Limb (tissue), 2 donors: ENCODE results near the gene IFT27.

Source experiments
- DNase-seq, 2 donors: peaks; one replicate each; pipeline ENCODE4 v3.0.0-alpha.2; 2016; ENCODE audit errors: extremely low spot score in 2 of 2

The IFT27 gene, protein sequence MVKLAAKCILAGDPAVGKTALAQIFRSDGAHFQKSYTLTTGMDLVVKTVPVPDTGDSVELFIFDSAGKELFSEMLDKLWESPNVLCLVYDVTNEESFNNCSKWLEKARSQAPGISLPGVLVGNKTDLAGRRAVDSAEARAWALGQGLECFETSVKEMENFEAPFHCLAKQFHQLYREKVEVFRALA

DNA sequence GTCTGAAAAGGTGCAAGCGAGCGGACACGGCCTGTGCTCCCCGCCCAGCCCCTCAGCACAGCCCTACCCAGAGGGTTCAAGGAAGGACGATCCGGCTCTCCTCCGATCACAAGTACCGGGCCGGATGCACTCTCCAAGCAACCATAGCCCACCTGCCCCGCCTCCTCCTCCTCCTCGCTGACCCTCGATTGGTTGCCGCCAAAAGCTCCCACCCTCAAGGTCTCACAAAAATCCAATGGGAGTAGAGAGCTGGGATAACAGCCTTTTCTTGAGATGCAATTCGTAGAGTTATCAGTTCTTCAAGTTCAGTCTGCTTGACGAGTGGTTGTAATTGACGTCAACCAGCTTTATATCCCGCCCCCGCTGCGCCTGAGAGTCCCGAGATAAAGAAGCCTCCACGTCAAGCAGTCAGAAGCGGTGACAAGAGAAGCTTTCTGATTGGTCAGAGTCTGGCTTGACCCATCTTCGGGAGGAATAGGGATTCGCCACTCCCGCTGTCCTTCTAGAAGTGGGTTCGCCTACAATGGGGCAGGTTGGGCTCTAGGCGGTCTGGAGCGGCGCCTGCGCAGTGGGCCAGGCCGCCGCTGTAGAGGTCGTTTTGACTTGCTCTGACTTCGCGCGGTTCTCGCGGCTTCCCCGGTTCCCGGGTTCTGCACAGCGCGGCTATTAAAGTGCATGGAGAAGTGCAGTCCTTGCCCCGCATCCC lies at the start of gene IFT27:
Gene IFT27 (minus strand): TSS at position 156 of the 706 bp plus-strand sequence. CDS start 412 bp downstream, outside the sequence.
- DNase-seq, result peak; percentile 97 to 100

DNA sequence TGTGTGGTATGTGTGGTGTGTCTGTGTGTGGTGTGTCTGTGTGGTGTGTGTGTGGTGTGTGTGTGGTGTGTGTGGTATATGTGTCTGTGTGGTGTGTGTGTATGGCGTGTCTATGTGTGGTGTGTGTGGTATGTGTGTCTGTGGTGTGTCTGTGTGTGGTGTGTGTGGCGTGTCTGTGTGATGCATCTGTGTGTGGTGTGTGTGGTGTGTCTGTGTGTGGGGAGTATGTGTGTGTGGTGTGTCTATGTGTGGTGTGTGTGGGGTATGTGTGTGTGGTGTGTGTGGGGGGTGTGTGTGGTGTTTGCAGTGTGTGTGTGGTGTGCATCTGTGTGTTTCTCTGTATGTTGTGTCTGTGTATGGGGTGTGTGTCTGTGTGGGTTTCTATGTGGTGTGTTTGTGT lies 48.7 kb upstream of the IFT27 start:
- DNase-seq, result no peak

DNA sequence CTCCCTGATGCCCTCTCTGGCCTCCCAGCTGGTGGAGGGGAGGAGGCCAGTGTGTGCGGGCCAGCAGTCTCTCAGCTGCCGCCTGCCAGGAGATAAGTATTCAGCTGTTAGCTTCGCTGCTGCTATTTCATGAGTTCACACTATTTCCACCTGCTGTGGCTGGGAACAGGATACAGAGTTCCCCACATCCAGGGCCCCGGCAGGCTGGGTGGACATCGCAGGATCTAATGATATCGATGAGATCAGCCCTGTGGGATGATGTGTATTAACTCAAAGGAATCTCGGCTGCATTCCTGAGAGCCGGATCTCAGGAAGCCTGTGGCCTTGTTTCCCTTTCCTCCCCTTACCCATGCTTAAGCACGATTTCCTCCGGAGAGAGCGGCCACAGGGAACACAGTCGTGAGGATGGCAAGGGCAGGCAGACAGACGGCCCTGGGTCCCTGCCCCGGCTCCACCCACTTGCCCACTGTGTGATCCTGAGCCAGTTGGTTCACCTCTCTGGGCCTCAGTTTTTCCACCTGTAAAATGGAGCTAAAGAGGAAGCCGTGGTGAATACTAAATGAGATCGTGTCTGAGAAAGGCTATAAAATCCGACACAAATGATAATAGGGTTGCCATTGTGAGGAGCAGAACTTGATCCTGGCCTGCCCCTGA lies 47.4 kb upstream of the IFT27 start:
- DNase-seq, result peak; percentile 40 to 66

DNA sequence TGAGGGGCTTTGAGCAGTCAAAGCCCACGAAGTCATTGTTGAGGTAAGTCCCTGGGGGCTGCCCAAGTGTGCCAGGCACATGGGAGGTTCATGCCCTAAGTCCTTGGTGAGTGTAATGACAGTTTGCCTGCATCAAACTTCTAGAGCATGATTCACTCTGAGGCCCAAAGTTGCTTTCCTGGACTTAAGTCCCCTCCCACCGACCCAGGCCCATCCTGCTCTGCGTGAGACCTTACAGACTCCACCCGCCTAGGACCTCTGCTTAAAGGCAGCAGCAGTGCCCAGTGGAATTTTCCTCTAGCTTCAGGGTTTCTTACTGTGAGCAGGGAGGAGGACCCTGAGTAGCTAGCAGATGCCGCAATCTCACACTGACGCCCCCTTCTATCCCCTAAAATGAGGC lies 46.7 kb upstream of the IFT27 start:
- DNase-seq, result no peak

DNA sequence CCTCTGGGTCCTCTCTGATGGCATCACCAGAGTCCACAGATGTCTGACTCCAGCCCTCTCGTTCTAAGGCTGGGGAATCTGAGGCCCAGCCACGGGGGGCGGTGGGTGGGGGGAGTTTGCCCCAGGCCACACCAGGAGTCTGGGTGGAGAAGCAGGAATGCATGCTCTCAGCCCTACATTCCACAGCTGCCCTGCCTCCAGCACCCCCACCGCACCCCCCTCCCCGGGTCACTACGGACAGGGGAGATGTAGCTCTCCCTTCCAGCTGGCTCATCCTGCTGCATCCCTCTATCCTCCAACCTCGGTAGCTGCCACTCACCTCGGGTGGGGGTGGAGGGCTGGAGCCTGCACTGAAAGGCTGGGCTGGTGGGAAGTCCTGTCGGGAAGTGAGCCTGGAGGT lies 43.2 kb upstream of the IFT27 start:
- DNase-seq, result no peak

DNA sequence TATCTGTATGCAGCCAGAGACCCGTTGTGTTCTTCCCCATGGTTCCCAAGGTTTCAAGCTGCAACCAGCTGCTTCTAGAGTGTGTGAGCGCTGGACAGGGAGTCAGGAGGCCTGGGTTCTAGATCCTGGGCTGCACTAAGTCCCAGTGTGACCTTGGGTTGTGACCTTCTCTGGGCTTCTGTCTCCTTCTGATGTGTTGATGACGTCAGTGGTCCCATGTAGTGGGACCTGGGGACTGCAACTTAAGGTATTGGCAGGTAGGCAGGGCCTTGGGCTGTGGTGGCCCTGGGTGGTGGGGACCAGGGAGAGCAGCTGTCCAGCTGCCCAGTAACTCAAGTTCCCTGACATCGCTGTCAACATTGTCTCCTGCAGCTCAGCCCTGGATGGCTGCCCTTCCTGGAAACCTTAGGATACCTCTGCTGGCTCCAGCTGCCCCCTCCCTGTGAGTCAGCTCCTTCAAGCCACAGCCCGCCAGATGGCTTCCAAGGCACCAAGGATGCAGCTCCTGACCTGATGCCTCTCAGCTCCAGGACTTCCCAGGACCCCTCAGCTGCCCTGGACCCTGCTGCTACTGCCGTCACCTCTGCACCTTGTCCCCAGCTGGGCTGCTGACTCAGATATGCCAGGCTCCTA lies 42.2 kb upstream of the IFT27 start:
- DNase-seq, result no peak

DNA sequence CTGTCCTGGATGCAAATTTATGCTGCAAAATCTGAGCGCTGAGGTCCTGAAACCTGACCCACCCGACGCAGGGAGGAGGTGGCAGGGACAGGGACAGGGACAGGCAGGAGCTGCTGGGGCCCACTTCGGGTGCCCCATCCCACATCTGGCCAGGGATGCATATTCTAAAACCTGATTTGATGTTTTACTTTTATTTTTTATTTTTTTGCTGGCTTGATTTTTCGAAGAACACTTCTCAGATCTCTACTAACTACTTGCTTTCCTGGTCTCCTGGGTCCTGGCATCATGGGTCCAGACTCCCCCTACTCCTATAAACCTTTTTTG lies 41.6 kb upstream of the IFT27 start:
- no peak for DNase-seq

DNA sequence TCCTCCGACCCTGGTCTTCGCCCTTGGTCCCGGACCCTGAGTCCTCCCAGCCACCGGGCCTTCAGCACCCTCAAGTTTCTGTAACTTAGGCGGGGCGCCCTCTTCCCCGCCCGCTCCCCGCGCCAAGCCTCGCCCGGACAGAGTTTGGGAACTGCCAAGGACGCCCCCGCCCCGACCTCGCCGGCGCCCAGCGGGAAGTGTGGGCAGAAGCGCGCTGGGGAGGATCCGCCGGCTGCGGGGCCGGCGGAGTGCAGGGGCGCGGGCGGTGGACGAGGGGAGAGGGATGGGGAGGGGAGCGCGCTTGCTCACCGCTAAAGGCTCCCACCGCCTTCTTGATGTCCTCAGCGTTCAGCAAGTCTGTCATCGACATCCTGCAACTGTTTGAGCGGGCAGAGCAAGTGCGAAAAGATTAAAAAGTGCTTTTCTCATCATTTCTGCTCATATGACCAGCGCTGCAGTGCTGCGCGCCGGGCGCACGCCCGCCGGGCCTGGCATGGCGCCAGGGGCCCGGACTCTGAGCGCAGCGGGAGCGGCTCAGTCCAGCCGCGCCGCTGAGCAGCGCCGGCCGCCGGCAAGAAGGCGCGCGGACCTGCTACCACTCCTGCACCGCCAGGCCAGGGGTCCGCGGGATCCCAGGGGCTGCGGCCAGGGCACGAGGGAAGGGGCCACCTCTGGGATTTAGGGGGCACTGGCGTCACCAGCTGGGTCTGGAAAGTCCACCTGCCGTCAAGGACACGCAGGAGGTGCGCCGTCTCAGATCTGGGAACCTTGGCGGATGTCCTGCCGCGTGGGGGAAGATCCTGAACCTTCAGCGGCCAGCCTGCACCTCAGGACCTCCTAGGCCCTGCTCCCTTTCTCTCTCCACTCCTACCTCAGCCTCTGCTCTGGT lies 41.0 kb upstream of the IFT27 start, which contains the start of gene PVALB:
Gene PVALB (minus strand): TSS at position 400 of the 889 bp plus-strand sequence. CDS start 30 bp downstream, at position 370.
- peak; percentile 15 to 66 for DNase-seq

DNA sequence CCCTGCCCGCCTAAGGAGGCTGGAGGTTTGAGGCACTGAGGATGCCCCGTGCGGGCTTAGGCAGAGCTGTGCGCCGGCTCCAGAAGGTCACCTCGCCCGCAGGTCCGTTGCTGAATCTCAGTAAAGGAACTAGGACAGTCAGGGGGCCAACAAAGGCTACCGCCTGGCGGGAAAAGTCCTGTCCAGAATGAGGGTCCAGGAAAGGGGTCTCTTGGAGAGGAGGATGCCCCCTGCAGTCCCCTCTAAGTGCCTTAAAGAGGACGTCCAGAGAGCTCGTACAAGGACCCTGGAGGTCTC lies 40.4 kb upstream of the IFT27 start:
- no peak for DNase-seq

DNA sequence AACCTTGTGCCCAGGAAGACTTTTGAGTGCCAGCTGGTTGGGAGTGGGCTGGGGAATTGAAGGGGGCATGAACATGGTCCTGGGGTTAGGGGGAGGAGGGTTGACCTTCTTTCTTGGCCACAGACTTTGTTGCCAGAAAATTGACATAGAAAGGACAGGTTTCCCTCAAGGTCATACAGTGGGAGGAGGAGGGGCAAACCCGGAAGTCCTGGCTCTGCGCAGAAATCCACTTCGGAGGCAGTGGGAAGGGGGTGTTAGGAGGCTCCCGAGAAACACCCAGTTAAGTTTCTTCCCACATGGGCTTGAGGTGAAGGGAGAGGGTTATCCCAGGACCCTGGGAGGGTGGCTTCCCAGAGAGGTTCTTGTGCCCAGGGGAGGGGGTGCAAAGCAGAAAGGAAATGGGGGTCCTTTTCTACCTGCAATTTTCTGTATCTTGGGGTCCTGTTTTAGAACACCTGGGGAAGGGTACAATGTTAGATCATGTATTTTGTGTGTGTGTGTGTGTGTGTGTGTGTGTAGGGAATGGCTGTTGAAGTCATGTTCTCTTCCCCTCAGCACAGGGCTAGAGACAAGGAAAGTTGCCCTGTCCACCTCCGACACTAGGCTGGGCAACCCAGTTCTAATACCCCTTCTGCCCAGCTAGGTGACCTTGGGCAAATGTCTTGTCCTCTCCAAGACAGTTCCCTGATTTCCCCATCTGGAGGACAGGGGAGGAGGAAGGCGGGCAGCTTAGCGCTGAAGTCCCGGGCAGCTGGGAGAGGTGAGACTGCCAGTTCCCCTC lies 39.8 kb upstream of the IFT27 start:
- no peak for DNase-seq

DNA sequence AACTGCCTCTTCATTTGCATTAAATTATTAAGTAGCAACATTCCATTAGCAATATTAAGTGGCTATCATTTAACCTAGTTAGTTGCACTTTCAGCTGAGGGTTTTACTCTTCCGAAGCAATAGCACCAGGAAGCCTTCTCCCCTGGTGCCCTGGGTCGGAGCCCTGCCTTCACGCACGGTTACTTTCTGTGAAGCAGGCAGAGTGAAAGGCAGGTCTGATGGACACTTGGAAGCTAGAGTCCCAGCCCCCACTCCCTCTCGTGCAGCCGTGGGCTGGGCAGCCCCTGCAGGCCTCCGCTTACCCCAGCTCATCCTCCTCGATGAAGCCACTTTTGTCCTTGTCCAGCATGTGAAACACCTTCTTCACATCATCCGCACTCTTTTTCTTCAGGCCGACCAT lies 38.9 kb upstream of the IFT27 start:
- DNase-seq, result no peak

DNA sequence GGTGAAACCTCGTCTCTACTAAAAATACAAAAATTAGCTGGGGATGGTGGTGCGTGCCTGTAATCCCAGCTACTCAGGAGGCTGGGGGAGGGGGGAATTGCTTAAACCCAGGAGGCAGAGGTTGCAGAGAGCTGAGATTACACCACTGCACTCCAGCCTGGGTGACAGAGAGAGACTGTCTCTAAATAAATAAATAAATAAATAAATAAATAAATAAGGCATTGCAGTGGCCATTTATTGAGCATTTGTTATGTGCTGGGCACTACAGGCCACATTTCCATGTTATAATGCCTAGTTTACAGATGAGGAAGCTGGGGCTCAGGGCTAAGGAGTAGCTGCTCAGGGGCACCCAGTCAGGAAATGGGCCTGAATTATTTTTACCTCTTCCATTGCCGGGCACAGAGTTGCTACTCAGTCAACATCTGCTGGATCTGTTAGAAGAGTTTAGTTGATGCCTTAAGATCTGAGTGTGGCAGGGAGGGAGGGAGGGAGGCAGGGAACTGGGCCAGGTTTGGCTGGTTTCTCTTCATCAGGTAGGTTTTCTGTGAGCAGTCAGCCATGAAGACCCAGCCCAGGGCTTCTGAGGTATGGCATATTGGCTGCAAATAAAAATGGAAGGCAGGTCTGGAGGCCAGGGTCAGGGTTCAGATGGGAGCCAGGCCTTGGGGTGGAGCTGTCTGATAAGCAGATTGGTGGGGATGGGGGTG lies 35.3 kb upstream of the IFT27 start:
- DNase-seq, result no peak

DNA sequence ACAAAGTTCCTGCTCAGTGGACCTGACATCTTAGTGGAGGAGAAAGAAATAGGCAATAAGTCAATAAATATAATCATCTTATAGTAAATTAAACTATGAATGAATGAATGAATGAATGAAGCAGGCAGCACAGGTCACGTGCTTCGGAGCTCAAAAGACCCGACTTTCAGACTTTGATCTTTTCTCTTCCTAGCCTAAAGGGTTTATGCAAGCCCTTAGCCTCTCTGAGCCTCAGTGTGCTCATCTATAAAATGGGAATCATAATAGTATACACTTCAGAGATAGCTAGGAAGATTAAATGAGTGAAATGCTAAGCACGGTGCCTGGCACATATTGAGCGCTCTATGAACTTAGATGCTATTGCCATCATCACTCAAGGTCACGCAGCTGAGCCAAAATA lies 33.4 kb upstream of the IFT27 start:
- no peak for DNase-seq

DNA sequence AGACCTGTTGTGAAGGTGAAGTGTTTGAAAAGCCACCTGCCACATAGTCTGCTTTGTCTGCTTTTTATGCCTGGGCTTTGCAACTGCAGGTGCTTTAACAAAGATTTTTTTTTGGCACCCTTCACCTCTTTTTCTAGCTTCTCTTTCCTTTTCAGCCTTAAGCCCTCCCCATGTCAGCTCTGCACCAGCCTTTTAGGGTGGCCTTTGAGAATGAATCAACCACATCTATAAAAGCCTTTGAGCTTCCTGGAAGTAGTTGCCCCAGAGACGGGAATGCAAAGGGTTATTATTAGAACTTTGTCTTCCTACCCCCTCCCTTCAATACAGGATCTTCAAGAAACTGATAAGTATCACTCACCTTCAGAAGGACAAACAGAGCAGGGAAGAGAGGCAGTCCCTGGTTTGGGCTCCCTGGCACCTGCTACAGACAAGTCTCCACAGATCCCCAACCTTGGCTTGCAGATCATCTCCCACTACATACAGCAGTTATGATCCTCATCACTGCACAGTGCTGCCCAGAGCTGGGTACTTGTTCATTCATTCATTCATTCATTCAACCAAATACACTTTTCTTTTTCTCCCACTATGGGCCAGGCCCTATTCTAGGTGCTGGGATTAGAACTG lies 32.9 kb upstream of the IFT27 start:
- DNase-seq, result no peak

DNA sequence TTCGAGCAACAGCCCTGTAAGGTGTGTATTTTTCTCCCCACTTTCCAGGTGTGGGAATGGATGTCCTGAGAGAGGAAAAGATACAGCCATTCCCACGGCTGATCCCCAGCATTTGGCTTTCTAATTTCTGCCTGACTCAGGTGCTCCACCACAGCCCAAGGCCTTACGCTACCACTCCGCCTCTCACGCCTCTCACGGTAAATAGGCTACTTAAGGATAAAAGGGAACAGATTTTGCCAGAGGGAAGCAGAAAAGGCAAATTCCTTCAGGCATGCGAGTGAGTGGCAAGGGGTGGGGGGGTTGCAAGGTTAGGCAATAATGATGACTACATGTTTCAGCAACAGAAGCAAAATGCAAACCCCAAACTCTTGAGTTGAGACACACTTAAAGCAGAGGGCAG lies 31.7 kb upstream of the IFT27 start:
- no peak for DNase-seq

DNA sequence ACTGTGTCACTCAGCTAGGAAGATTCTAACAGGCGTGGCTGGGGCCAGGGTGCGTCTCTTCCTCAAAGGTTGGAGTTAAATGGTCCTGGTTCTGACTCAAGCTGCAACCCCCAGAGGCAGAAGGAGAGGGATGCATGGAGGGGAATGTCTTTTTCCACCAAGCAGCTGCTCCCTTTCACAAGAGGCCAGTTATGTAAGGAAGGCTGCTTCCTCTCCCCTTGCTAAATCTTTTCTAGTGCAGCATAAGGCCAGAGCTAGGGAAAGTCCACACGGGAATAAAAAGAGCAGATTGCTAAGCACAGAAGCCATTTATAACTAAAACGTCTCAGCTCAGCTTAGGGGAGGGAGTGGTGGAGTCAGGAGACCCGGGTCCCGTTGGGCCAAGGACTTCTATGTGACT lies 30.9 kb upstream of the IFT27 start:
- DNase-seq, result no peak

DNA sequence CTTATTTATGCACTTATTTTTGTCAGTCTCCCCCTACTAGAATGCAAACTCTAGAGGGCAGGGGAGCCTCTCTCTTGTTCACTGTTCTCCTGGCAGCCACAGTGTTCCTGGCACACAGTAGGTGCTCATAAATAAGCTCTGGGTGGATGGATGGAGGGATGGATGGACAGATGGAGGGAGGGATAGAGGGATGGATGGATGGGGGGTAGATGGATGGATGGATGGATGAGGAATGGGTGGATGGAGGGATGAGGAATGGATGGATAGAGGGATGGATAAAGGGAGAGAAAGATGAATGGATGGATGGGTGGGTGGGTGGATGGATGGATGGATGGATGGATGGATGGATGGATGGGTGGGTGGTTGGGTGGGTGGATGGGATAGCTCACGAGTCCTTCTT lies 27.4 kb upstream of the IFT27 start:
- no peak for DNase-seq

DNA sequence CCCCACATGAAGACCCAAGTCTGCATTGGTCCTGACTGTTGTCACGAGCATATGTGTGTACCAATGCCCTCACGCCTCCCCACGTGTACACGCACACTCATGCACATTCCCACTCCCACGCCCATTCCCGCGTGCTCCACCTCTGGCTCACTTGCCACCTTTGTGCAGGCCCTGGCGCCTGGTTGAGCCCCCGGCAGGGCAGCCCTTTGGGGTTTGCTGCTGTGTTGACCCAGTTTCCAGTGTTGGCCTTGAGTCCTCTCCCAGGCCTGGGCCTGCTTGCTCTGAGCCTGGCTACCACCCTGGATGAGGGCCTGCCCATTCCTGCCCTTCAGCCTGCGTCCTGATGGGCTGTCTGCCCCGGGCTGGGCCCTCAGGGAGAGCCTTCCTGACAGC lies 22.8 kb upstream of the IFT27 start:
- no peak for DNase-seq

DNA sequence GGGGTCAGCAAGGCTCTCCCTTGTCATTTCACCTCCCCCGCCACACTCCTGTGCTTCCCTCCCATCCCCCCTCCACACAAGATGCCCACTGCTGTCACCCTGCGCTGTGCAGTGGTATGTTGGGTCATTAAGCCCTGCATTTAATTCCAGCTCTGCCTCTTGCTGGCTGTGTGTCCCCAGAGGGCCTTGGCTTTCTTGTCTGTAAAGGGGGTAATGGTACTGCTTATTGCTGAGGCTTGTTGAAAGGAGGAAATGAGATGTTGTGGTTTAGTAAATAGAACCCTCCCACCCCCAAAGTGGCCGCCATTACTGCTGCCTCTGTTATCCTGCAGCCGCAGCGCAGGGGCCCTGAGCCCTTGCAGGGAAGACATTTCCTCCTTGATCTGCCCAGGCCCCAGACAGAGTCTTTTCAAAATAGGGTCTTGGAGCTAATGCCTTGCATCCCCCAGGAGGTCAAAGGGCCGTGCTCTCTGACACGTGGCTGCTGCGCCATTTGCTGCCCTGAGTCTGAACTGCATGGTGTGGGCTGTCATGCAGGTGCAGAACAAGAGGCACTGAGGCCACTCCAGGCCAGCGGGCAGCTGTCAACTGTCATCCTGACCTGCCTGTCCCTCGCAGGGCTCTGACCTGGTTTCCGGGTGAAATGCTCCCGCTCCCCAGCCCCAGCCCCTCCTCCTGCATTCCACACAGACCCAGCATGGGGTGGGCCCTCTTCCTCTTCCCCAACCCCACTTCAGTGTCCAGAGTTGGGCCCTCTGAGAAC lies 22.2 kb upstream of the IFT27 start:
- DNase-seq, result no peak
